ENCODE data around the gene RNF217.
"Not testable (repeated sequence)": the region's sequence is repeated elsewhere in the genome, so short reads cannot be mapped to it uniquely, and the experiment has no call there.

Gene RNF217

GRCh38 chr6:125027287-125027686 is 65.0 kb downstream of the RNF217 start:
- Mint-ChIP-seq H3K9me3 (no peaks in the 10 kb centered on the region), H3K27me3 (ENCODE audit: low read depth) (no peaks in the 10 kb centered on the region), H3K4me3 (no peak overlapping the region), H3K27ac (no peak overlapping the region), H3K4me1 (ENCODE audit: low read depth) (no peaks in the 10 kb centered on the region), H3K36me3 (ENCODE audit: low read depth) (no peaks in the 10 kb centered on the region)
- no peak for DNase-seq (ENCODE audit: low spot score)

GRCh38 chr6:125030969-125031368 is 68.7 kb downstream of the RNF217 start:
- H3K4me3 Mint-ChIP-seq, result no peak overlapping the region
- no peaks in the 10 kb centered on the region for H3K27me3 Mint-ChIP-seq (ENCODE audit: low read depth)
- DNase-seq (ENCODE audit: low spot score), result no peak
- no peaks in the 10 kb centered on the region for H3K36me3 Mint-ChIP-seq (ENCODE audit: low read depth)
- no peaks in the 10 kb centered on the region for H3K4me1 Mint-ChIP-seq (ENCODE audit: low read depth)
- no peaks in the 10 kb centered on the region for H3K9me3 Mint-ChIP-seq
- no peak overlapping the region for H3K27ac Mint-ChIP-seq

DNA sequence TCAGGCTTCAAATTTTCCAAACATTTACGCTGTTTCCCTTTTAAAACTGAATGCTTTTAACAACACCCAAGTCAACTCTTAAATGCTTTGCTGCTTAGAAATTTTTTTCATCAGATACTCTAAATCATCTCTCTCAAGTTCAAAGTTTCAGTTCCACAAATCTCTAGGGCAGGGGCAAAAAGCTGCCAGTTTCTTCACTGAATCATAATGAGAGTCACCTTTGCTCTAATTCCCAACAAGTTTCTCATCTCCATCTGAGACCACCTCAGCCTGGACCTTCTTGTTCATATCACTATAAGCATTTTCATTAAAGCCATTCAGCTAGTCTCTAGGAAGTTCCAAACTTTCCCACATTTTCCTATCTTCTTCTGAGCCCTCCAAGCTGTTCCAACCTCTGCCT is 69.1 kb downstream of the RNF217 start:
- no peaks in the 10 kb centered on the region for H3K4me1 Mint-ChIP-seq (ENCODE audit: low read depth)
- no peaks in the 10 kb centered on the region for H3K9me3 Mint-ChIP-seq
- no peak overlapping the region for H3K4me3 Mint-ChIP-seq

GRCh38 chr6:125034929-125035328 is 72.7 kb downstream of the RNF217 start:
- not testable (repeated sequence) for H3K4me1 Mint-ChIP-seq (ENCODE audit: low read depth); H3K36me3 Mint-ChIP-seq (ENCODE audit: low read depth); H3K27ac Mint-ChIP-seq; DNase-seq (ENCODE audit: low spot score); H3K27me3 Mint-ChIP-seq (ENCODE audit: low read depth); H3K9me3 Mint-ChIP-seq; H3K4me3 Mint-ChIP-seq

More for the DNA sequence above, 69.1 kb downstream of the RNF217 start:
- no peaks in the 10 kb centered on the region for H3K27me3 Mint-ChIP-seq (ENCODE audit: low read depth)
- DNase-seq (ENCODE audit: low spot score), result no peak
- H3K36me3 Mint-ChIP-seq (ENCODE audit: low read depth), result no peaks in the 10 kb centered on the region
- no peak overlapping the region for H3K27ac Mint-ChIP-seq

DNA sequence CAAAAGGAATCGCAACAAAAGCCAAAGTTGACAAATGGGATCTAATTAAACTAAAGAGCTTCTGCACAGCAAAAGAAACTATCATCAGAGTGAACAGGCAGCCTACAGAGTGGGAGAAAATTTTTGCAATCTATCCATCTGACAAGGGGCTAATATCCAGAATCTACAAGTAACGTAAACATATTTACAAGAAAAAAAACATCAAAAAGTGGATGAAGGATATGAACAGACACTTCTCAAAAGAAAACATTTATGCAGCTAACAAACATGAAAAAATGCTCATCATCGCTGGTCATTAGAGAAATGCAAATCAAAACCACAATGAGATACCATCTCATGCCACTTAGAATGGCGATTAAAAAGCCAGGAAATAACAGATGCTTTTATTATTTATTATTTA is 74.2 kb downstream of the RNF217 start:
- not testable (repeated sequence) for H3K9me3 Mint-ChIP-seq; H3K27ac Mint-ChIP-seq; H3K36me3 Mint-ChIP-seq (ENCODE audit: low read depth); H3K27me3 Mint-ChIP-seq (ENCODE audit: low read depth); H3K4me1 Mint-ChIP-seq (ENCODE audit: low read depth); DNase-seq (ENCODE audit: low spot score); H3K4me3 Mint-ChIP-seq

GRCh38 chr6:125037827-125038226 is 75.6 kb downstream of the RNF217 start:
- Mint-ChIP-seq H3K4me1 (ENCODE audit: low read depth) (no peaks in the 10 kb centered on the region), H3K27me3 (ENCODE audit: low read depth) (no peaks in the 10 kb centered on the region), H3K4me3 (no peak overlapping the region), H3K36me3 (ENCODE audit: low read depth) (no peaks in the 10 kb centered on the region), H3K27ac (no peak overlapping the region), H3K9me3 (no peaks in the 10 kb centered on the region)
- no peak for DNase-seq (ENCODE audit: low spot score)

GRCh38 chr6:125038925-125039324 is 76.7 kb downstream of the RNF217 start:
- DNase-seq (ENCODE audit: low spot score), result no peak
- Mint-ChIP-seq H3K4me1 (ENCODE audit: low read depth) (no peaks in the 10 kb centered on the region), H3K4me3 (no peak overlapping the region), H3K27ac (no peak overlapping the region), H3K27me3 (ENCODE audit: low read depth) (no peaks in the 10 kb centered on the region), H3K9me3 (no peaks in the 10 kb centered on the region), H3K36me3 (ENCODE audit: low read depth) (no peaks in the 10 kb centered on the region)

DNA sequence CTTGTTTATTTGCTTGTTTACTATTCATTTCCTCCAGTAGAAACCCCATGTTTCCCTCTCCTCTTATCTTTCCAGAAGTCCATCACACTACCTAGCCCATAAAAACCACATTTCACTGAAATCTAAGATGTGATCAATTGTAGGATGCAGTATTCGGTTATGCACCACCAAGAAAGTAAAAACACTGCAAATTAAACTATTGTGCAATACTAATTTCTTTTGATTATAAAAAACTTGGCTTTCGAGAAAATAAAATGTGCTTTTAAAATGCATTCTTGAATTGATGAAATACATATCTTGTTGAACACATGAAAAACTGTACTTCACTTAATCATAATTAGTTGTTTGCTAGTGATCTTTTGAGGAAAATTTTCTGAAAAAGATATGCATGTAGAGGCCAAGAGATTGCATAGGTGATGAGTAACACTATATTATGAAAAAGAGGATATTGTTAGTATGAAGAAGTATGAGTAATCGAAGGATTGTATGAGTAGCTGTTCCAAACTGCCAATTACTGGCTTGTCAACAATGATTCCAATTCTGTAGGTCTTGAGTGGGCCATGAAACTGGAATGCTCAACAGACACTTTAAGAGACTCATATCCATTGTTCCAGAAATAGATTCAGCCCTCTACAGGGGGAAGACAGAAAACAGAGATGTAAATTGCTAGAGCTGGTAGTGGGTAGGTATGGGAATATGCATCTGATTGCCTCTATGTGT is 79.7 kb downstream of the RNF217 start:
- H3K36me3 Mint-ChIP-seq (ENCODE audit: low read depth), result no peaks in the 10 kb centered on the region
- no peak overlapping the region for H3K4me3 Mint-ChIP-seq
- no peaks in the 10 kb centered on the region for H3K4me1 Mint-ChIP-seq (ENCODE audit: low read depth)
- no peaks in the 10 kb centered on the region for H3K27me3 Mint-ChIP-seq (ENCODE audit: low read depth)
- no peak for DNase-seq (ENCODE audit: low spot score)
- no peak overlapping the region for H3K27ac Mint-ChIP-seq
- no peaks in the 10 kb centered on the region for H3K9me3 Mint-ChIP-seq

- H3K27me3 Mint-ChIP-seq (ENCODE audit: low read depth), result no peaks in the 10 kb centered on the region
- H3K36me3 Mint-ChIP-seq (ENCODE audit: low read depth), result no peaks in the 10 kb centered on the region
- no peaks in the 10 kb centered on the region for H3K9me3 Mint-ChIP-seq
- H3K4me1 Mint-ChIP-seq (ENCODE audit: low read depth), result no peaks in the 10 kb centered on the region
- H3K4me3 Mint-ChIP-seq, result no peak overlapping the region
- H3K27ac Mint-ChIP-seq, result no peak overlapping the region
- DNase-seq (ENCODE audit: low spot score), result no peak
Observed at GRCh38 chr6:125044066-125044465, 81.8 kb downstream of the RNF217 start.

DNA sequence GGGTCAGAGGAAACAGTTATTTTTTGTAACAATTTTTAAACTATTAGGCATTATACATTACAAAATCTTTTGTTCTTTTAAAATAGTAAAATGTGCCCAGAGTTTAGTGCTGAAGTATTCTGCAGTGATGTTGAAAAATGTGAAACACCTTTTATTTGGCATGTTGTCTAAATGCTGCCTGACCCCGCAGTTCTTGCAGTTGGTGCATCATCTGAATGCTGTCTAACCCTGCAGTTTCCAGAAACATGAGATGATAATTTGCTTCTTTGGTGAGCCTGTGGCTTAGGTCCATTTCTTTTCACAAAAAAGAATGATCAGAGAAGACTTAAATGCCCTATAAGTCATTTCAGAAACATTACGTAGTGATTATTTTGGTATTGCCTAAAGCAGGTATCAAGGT is 82.4 kb downstream of the RNF217 start:
- no peaks in the 10 kb centered on the region for H3K36me3 Mint-ChIP-seq (ENCODE audit: low read depth)

GRCh38 chr6:125046107-125046925 is 84.1 kb downstream of the RNF217 start:
- Mint-ChIP-seq H3K9me3 (no peaks in the 10 kb centered on the region), H3K27ac (no peak overlapping the region), H3K4me3 (no peak overlapping the region), H3K36me3 (ENCODE audit: low read depth) (no peaks in the 10 kb centered on the region), H3K27me3 (ENCODE audit: low read depth) (peaks cover 3% of the 10 kb centered on the region), H3K4me1 (ENCODE audit: low read depth) (no peaks in the 10 kb centered on the region)
- no peak for DNase-seq (ENCODE audit: low spot score)

More for the DNA sequence above, 82.4 kb downstream of the RNF217 start:
- no peak overlapping the region for H3K27ac Mint-ChIP-seq
- H3K27me3 Mint-ChIP-seq (ENCODE audit: low read depth), result peaks cover 2% of the 10 kb centered on the region
- no peak for DNase-seq (ENCODE audit: low spot score)
- H3K9me3 Mint-ChIP-seq, result no peaks in the 10 kb centered on the region
- H3K4me1 Mint-ChIP-seq (ENCODE audit: low read depth), result no peaks in the 10 kb centered on the region
- no peak overlapping the region for H3K4me3 Mint-ChIP-seq

GRCh38 chr6:125048274-125048673 is 86.0 kb downstream of the RNF217 start:
- no peaks in the 10 kb centered on the region for H3K9me3 Mint-ChIP-seq
- no peak overlapping the region for H3K27ac Mint-ChIP-seq
- H3K27me3 Mint-ChIP-seq (ENCODE audit: low read depth), result peaks cover 3% of the 10 kb centered on the region
- no peak for DNase-seq (ENCODE audit: low spot score)
- H3K4me3 Mint-ChIP-seq, result no peak overlapping the region
- no peaks in the 10 kb centered on the region for H3K36me3 Mint-ChIP-seq (ENCODE audit: low read depth)
- no peaks in the 10 kb centered on the region for H3K4me1 Mint-ChIP-seq (ENCODE audit: low read depth)

- Mint-ChIP-seq H3K4me1 (ENCODE audit: low read depth) (no peaks in the 10 kb centered on the region), H3K9me3 (no peaks in the 10 kb centered on the region), H3K27me3 (ENCODE audit: low read depth) (peaks cover 7% of the 10 kb centered on the region), H3K36me3 (ENCODE audit: low read depth) (no peaks in the 10 kb centered on the region), H3K27ac (no peak overlapping the region), H3K4me3 (no peak overlapping the region)
- DNase-seq (ENCODE audit: low spot score), result no peak
Observed at GRCh38 chr6:125050663-125051318, 88.6 kb downstream of the RNF217 start.

- H3K9me3 Mint-ChIP-seq, result no peaks in the 10 kb centered on the region
- H3K27me3 Mint-ChIP-seq (ENCODE audit: low read depth), result peaks cover 7% of the 10 kb centered on the region
- no peak overlapping the region for H3K27ac Mint-ChIP-seq
- H3K4me3 Mint-ChIP-seq, result no peak overlapping the region
- no peaks in the 10 kb centered on the region for H3K36me3 Mint-ChIP-seq (ENCODE audit: low read depth)
- no peaks in the 10 kb centered on the region for H3K4me1 Mint-ChIP-seq (ENCODE audit: low read depth)
- no peak for DNase-seq (ENCODE audit: low spot score)
Observed at GRCh38 chr6:125053809-125054208, 91.6 kb downstream of the RNF217 start.
